Effector memory CD8-positive, alpha-beta T cell (primary cell): ENCODE data around the gene CRABP1.
"Not testable (repeated sequence)": the region's sequence is repeated elsewhere in the genome, so short reads cannot be mapped to it uniquely, and the experiment has no call there.

Experiments used
- ATAC-seq: fragments of 150-1000 bp; cut with Tn5 transposase; replicated peaks from 2 replicates; pipeline ENCODE4 v1.10.0; 2021; ENCODE audit warnings: mild to moderate bottlenecking, moderate library complexity
- DNase-seq, 3 experiments: peaks; one replicate each; pipeline ENCODE4 v3.0.0; 2021
- H3K27ac Mint-ChIP-seq, 2 donors: one replicate each; pipeline ENCODE4 v1.8.0; 2022; ENCODE audit warnings: mild to moderate bottlenecking in 2 of 2, mixed read lengths in 2 of 2, moderate library complexity in 2 of 2
- H3K27me3 Mint-ChIP-seq, 2 donors: one replicate each; pipeline ENCODE4 v1.8.0; 2022; ENCODE audit warnings: mixed read lengths in 2 of 2
- H3K36me3 Mint-ChIP-seq: one replicate; pipeline ENCODE4 v1.8.0; 2022; ENCODE audit warnings: mild to moderate bottlenecking, moderate library complexity, mixed read lengths; ENCODE audit not compliant: insufficient read depth
- H3K4me1 Mint-ChIP-seq, 2 donors: one replicate each; pipeline ENCODE4 v1.8.0; 2022; ENCODE audit warnings: low read depth in 2 of 2, mixed read lengths in 2 of 2
- H3K4me3 Mint-ChIP-seq, 2 donors: one replicate each; pipeline ENCODE4 v1.8.0; 2022; ENCODE audit warnings: mild to moderate bottlenecking in 2 of 2, mixed read lengths in 2 of 2, moderate library complexity in 2 of 2
- H3K9me3 Mint-ChIP-seq, 2 donors: one replicate each; pipeline ENCODE4 v1.8.0; 2022; ENCODE audit warnings: mixed read lengths in 2 of 2

CRABP1 gene

DNA sequence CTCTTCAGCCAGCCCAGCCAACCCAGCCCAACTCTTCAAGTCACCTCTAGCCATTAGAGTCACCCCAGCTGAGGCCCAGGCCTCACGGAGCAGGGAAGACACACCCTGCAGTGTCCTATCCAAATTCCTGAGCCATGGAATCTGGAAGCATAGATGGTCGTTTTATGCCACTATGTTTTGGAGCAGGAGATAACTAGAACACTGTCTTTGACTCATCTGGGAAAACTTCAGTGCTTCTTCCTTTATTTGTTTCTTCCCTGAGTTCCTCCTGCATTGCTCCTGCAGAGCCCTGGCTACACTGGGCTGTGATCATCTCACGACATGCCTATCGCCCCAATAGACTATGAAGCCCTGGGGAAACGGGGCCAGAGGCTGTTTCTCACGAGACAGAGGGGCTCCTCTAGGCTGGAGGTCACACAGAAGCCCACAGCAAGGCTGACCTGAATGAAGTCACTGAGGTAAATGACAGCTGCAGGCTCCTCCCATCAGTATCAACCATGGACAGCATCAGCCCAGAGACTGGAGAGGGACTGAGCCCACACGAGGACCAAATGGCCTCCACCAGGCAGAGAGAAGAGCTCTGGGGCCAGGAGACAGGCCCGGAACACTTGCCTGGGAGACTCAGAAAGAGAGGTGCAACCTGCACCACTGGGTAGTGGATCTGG, 22.7 kb downstream of the CRABP1 start:
- Mint-ChIP-seq H3K27ac (peak overlapping the region in 1 of 2 donors; percentile 27), H3K4me3 (no peak overlapping the region), H3K9me3 (no peaks in the 10 kb centered on the region), H3K27me3 (peaks cover 23 to 52% of the 10 kb centered on the region in 2 donors), H3K36me3 (no peaks in the 10 kb centered on the region), H3K4me1 (no peaks in the 10 kb centered on the region)
- ATAC-seq (no peak), DNase-seq (no peak)

DNA sequence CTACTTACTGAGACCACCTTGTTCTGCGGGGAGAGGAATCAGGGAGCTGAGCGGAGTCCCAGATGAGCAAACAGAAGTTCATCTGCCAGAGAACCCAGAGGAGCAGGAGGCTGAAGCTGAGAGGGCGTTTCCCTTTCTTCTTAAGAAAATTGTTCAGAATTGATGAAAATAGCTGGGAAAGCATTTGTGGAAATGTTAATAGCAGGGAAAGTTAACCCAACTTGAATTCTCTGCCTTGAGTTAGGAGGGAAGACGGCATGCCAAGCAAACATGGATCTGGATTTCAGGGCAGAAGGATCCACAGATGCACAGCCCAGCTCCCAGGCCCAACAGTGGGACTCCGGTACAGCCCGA, 23.2 kb downstream of the CRABP1 start:
- ATAC-seq (no peak), DNase-seq (no peak)
- Mint-ChIP-seq H3K9me3 (no peaks in the 10 kb centered on the region), H3K27ac (peak overlapping the region in 1 of 2 donors; percentile 27), H3K27me3 (peaks cover 18 to 57% of the 10 kb centered on the region in 2 donors), H3K4me1 (no peaks in the 10 kb centered on the region), H3K36me3 (no peaks in the 10 kb centered on the region), H3K4me3 (no peak overlapping the region)

DNA sequence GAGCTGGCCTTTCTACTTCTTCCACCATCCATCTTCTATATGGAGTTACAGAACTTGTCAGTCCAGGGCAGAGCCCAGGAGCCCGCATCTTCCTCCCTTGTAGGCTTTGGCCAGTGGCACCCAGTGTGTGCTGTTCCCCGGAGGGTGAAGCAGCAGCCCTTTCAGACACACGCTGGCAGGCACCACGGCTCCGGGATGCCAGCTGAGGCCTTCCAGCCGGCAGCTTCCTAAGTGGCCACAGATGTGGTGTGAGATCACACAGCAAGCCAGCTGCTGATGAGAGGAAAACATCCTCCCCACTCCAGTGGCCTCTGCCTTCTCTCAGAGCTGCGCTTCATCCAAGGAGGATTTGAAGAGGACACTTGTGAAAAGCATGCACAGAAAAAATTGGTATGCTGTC, 24.1 kb downstream of the CRABP1 start:
- H3K4me1 Mint-ChIP-seq = no peaks in the 10 kb centered on the region

DNA sequence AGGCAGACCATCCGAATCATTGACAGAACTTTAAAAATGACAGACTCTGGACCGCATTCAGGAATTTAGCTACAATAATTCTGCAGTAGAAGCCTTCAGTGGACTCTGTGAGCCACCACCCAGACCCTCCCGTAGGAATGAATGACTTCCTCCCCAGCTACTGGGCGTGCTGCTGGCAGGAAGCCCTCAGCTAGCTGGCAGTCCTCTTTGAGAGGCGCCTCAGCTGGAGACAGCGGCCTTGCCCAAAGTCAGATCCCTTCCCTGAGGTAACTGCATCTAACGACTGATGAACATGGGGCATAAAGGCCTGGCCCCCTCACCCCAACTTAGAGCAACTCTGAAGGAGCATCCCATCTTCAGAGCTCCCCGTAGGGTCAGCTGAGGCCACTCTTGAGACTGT, 25.8 kb downstream of the CRABP1 start:
- Mint-ChIP-seq H3K4me1 (no peaks in the 10 kb centered on the region), H3K9me3 (no peaks in the 10 kb centered on the region), H3K27me3 (peaks cover 13 to 62% of the 10 kb centered on the region in 2 donors), H3K4me3 (no peak overlapping the region), H3K27ac (no peak overlapping the region), H3K36me3 (no peaks in the 10 kb centered on the region)
- ATAC-seq (no peak), DNase-seq (no peak)

More for the DNA sequence above, 24.1 kb downstream of the CRABP1 start:
- ATAC-seq (no peak), DNase-seq (no peak)
- Mint-ChIP-seq H3K4me3 (no peak overlapping the region), H3K9me3 (no peaks in the 10 kb centered on the region), H3K27ac (no peak overlapping the region), H3K27me3 (peaks cover 13 to 58% of the 10 kb centered on the region in 2 donors), H3K36me3 (no peaks in the 10 kb centered on the region)

DNA sequence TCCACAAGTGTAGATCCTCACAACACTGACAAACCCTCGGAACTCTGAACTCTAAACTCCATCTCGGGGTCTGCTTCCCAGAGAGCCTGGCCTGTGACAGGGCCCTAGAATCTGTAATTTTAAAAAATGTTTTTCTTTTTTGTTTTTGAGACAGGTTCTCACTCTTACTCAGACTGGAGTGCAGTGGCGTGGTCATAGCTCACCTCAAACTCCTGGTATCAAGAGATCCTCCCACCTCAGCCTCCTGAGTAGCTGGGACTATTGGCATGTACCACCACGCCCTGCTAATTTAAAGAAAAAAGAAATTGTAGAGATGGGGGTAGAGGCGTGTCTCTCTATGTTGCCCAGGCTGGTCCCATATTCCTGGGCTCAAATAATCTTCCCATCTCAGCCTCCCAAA, 26.2 kb downstream of the CRABP1 start:
- Mint-ChIP-seq H3K36me3 (no peaks in the 10 kb centered on the region), H3K27ac (no peak overlapping the region)
- no peak for ATAC-seq

DNA sequence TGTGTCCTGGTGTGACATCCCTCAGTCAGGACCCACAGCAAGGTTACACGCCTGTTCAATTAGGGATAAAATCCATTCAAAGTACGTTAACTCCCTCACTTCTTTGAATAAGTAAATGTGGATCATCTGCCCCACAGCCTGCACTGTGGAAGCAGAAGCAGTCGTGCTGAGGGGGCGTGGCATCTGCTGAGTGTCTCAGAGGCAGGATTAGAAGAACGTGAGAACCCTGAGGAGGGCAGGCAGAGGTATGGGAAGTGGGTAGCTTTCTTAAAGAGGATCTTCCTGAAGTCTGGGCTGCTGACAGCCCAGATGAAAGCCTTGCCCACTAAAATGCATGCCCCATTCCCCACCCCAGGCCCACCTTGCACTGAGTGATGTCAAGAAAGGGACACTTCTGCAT, 28.5 kb downstream of the CRABP1 start:
- Mint-ChIP-seq H3K4me1 (no peaks in the 10 kb centered on the region), H3K4me3 (no peak overlapping the region), H3K27ac (no peak overlapping the region), H3K36me3 (no peaks in the 10 kb centered on the region), H3K27me3 (peaks cover 13 to 61% of the 10 kb centered on the region in 2 donors), H3K9me3 (no peaks in the 10 kb centered on the region)
- no peak for ATAC-seq
- no peak for DNase-seq

More for the DNA sequence above, 26.2 kb downstream of the CRABP1 start:
- H3K27me3 Mint-ChIP-seq = peaks cover 13 to 58% of the 10 kb centered on the region in 2 donors
- H3K4me3 Mint-ChIP-seq = no peak overlapping the region
- no peaks in the 10 kb centered on the region for H3K9me3 Mint-ChIP-seq
- no peaks in the 10 kb centered on the region for H3K4me1 Mint-ChIP-seq
- DNase-seq = no peak

DNA sequence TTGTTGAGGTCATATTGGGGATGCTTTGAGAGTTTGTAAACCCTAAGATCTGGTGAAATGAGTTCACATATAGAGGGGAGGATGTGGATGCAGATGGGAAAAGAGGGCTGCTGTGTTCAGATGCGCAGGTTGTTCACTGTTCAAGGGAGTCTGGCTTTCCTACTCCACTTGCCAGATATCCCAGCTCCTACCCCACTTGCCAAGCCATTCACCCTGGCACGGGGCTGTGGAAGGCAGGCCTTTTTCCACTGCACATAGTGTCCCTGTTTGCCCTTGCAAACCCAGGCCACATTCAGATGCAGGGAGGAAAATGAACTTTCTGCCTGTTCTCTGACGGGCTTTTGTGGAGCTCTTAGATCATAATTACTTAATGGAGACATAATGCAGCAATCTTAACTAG, 29.0 kb downstream of the CRABP1 start:
- DNase-seq (no peak), ATAC-seq (no peak)
- Mint-ChIP-seq H3K27ac (no peak overlapping the region), H3K4me1 (no peaks in the 10 kb centered on the region), H3K27me3 (peaks cover 13 to 58% of the 10 kb centered on the region in 2 donors), H3K9me3 (no peaks in the 10 kb centered on the region), H3K4me3 (no peak overlapping the region), H3K36me3 (no peaks in the 10 kb centered on the region)

DNA sequence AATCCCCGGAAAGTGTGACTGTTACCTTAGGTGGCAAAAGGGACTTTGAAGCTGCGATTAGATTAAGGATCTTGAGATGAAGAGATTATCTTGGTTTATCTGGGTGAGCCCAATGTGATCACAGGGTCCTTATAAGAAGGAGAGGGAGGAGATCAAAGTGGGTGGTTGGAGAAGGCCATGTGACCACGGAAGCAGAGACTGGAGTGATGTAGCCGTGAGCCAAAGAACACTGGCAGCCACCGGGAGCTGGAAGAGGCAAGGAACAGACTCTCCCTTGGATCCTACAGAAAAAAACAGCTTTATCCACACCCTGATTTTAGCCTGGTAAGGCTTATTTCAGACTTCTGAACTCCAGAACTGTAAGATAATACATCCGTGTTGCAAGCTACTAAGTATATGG, 29.9 kb downstream of the CRABP1 start:
- Mint-ChIP-seq H3K27me3 (peaks cover 14 to 57% of the 10 kb centered on the region in 2 donors), H3K4me3 (no peak overlapping the region), H3K4me1 (peaks cover 2% of the 10 kb centered on the region in 2 donors), H3K9me3 (no peaks in the 10 kb centered on the region), H3K27ac (no peak overlapping the region), H3K36me3 (no peaks in the 10 kb centered on the region)
- DNase-seq (no peak), ATAC-seq (no peak)

DNA sequence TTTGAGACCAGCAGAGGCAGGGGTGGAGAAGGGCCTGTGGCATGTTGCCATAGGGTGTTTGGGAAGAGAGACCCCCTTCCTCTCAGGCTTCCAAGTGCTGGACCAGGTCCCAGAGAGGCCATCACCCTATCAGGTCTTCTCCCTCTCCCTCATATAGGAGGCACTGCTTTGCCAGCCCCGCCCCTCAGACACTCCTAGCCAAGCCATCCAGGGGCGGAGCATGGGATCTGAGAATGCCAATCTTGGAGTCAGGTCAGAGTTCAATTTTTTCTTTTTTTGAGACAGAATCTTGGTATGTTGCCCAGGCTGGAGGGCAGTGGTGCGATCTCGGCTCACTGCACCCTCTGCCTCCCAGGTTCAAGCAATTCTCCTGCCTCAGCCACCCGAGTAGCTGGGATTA, 32.7 kb downstream of the CRABP1 start:
- H3K4me3 Mint-ChIP-seq = no peak overlapping the region
- H3K27ac Mint-ChIP-seq = no peak overlapping the region
- DNase-seq = no peak
- no peaks in the 10 kb centered on the region for H3K36me3 Mint-ChIP-seq
- peaks cover 6 to 41% of the 10 kb centered on the region in 2 donors for H3K27me3 Mint-ChIP-seq
- H3K9me3 Mint-ChIP-seq = no peaks in the 10 kb centered on the region
- peaks cover 4% of the 10 kb centered on the region in 2 donors for H3K4me1 Mint-ChIP-seq
- no peak for ATAC-seq

DNA sequence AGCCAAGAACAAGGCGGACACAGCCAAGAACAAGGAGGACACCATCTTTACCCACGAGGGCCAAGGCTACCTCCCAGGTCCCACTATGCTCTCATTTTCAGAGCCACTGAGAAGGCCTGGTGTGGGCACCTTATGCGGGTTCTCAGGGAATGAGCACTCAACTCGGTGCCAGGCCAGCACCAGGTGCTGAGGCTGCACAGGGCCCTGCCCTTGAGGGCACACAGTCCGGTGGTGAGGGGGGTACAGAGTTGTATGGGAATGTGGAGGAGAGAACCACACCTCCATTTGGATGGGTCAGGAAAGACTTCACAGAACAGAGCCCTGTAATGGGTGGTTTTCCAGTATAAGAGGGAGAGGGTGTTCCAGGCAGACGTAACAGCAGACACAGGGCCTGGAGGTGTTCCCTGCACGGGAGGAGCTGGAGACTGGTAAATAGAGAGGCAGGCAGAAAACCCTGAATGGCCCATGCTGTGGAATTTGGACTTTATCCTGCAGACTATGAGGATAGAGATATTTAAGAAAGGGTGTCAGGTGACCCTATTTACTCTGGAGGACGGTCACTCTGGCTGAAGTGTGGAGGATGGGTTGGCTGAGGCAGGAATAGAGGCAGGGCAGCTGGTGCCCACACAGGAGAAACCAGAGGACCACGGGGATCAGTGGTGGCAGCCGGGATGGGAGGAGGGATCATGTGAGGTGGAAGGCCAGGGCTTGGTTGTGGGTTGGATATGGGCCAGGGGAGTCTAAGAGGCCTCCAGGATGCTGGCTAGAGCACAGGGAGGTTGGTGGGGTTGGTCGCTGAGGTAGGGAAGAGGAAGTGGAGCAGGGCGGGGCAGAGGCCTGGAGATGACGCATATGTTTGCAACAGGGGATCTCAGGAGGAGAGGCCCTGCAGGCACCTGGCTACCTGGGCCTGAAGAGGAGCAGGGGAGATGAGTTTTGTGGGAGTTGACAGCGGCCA, 34.6 kb downstream of the CRABP1 start:
- H3K4me1 Mint-ChIP-seq = peaks cover 4% of the 10 kb centered on the region in 2 donors
- no peaks in the 10 kb centered on the region for H3K36me3 Mint-ChIP-seq
- ATAC-seq = no peak
- H3K9me3 Mint-ChIP-seq = no peaks in the 10 kb centered on the region
- H3K4me3 Mint-ChIP-seq = no peak overlapping the region
- peaks cover 22 to 43% of the 10 kb centered on the region in 2 donors for H3K27me3 Mint-ChIP-seq
- DNase-seq = no peak
- no peak overlapping the region for H3K27ac Mint-ChIP-seq

DNA sequence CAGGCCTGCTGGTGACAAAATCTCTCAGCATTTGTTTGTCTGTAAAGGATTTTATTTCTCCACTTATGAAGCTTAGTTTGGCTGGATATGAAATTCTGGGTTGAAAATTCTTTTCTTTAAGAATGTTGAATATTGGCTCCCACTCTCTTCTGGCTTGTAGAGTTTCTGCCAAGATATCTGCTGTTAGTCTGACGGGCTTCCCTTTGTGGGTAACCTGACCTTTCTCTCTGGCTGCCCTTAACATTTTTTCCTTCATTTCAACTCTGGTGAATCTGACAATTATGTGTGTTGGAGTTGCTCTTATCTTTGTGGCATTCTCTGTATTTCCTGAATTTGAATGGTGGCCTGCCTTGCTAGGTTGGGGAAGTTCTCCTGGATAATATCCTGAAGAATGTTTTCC, 40.0 kb downstream of the CRABP1 start:
- not testable (repeated sequence) for H3K4me3 Mint-ChIP-seq, H3K9me3 Mint-ChIP-seq, H3K27ac Mint-ChIP-seq, H3K36me3 Mint-ChIP-seq, DNase-seq, ATAC-seq, H3K4me1 Mint-ChIP-seq
- H3K27me3 Mint-ChIP-seq = peaks cover 41 to 56% of the 10 kb centered on the region in 2 donors

DNA sequence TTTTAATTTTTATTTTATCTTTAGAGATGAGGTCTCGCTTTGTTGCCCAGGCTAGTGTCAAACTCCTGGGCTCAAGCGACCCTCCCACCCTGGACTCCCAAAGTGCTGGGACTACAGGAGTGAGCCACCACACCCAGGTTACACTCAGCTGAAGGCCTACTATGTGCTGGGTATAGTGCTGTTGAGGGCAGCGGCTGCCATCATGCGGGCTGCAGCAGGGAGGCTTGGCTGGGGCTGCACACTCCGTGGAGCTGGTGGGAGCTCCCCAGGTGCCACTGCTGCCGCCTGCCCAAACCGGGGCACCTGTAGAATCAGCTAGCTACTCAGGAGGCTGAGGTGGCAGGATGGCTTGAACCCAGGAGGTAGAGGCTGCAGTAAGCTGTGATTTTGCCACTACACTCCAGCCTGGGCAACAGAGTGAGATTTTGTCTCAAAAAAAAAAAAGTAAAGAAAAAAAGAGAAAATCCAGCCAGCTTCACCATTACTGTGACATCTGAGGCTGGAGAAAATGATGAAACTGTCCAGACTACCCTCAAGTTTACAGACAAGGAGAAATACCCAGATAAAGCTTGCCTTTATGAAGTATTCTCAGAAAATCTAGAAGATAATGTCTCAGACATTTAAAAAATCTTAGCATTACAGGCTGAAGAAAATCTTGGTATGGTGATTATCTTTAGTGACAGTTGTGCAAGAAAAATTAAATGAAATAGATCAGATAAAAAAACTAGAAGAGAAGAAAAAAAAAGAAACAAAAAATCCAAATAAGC, 42.1 kb downstream of the CRABP1 start:
- H3K9me3 Mint-ChIP-seq = no peaks in the 10 kb centered on the region
- no peak overlapping the region for H3K4me3 Mint-ChIP-seq
- no peaks in the 10 kb centered on the region for H3K4me1 Mint-ChIP-seq
- H3K27me3 Mint-ChIP-seq = peaks cover 56 to 71% of the 10 kb centered on the region in 2 donors
- no peak overlapping the region for H3K27ac Mint-ChIP-seq
- ATAC-seq (no peak), DNase-seq (no peak)
- no peaks in the 10 kb centered on the region for H3K36me3 Mint-ChIP-seq

DNA sequence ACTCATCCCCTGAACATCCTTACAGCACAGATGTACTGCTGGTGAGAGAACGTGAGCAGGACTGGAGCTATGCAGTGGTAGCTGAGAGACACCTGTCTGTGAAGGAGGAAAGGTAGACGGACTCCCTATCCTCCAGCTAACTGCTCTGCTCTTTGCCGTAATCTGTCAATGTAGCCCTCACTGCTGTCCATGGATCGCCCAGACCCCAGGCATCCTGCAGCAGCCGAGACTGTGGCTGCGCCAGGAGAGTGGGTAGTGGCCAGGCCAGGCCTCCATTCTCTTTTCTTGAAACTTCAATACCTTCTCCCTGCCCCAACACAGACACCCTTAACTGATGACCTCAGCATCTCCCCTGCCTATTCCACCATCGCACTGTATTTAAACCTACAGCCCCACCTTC, 44.5 kb downstream of the CRABP1 start:
- ATAC-seq (no peak), DNase-seq (no peak)
- no peaks in the 10 kb centered on the region for H3K9me3 Mint-ChIP-seq
- H3K4me3 Mint-ChIP-seq = no peak overlapping the region
- H3K36me3 Mint-ChIP-seq = no peaks in the 10 kb centered on the region
- no peak overlapping the region for H3K27ac Mint-ChIP-seq
- peaks cover 40 to 55% of the 10 kb centered on the region in 2 donors for H3K27me3 Mint-ChIP-seq
- no peaks in the 10 kb centered on the region for H3K4me1 Mint-ChIP-seq
